Type B pancreatic cell (in vitro differentiated cells): Measurements from ENCODE around the gene CSGALNACT2. TPM values are rescaled to one million over a fixed set of nuclear protein-coding genes. Genes with fewer than 3 reads are reported as not detected.

ENCODE experiments used
- DNase-seq: peaks from one replicate; pipeline ENCODE4 v3.0.0; 2021; ENCODE audit warnings: mixed read lengths; ENCODE audit not compliant: unreplicated experiment; ENCODE audit errors: extremely low spot score
- H3K27ac Mint-ChIP-seq: 2 replicates; pipeline ENCODE4 v1.8.0; 2021; ENCODE audit warnings: mild to moderate bottlenecking, mixed read lengths
- H3K27me3 Mint-ChIP-seq: 2 replicates; pipeline ENCODE4 v1.8.0; 2021; ENCODE audit warnings: mixed read lengths
- H3K36me3 Mint-ChIP-seq: 2 replicates; pipeline ENCODE4 v1.8.0; 2021; ENCODE audit warnings: mixed read lengths
- H3K4me1 Mint-ChIP-seq: one replicate; pipeline ENCODE4 v1.8.0; 2021; ENCODE audit warnings: mixed read lengths; ENCODE audit not compliant: unreplicated experiment
- H3K4me3 Mint-ChIP-seq: 2 replicates; pipeline ENCODE4 v1.8.0; 2021; ENCODE audit warnings: mild to moderate bottlenecking, mixed read lengths
- H3K9me3 Mint-ChIP-seq: 2 replicates; pipeline ENCODE4 v1.8.0; 2021; ENCODE audit warnings: mixed read lengths
- CTCF ChIP-seq: fragments of 200-600 bp; sonication (generic); conservative IDR thresholded peaks from 2 replicates; pipeline ENCODE4 v1.5.0; 2021; ENCODE audit warnings: antibody characterized with exemption, mild to moderate bottlenecking
- total RNA-seq: library from RNA; stranded (reverse); gene quantifications from 2 replicates; pipeline ENCODE4 v1.2.1, GENCODE V29; 2021; ENCODE audit warnings: low replicate concordance

The CSGALNACT2 gene
- total RNA-seq, 1 donor from 2014 or later: 11.6 TPM

DNA sequence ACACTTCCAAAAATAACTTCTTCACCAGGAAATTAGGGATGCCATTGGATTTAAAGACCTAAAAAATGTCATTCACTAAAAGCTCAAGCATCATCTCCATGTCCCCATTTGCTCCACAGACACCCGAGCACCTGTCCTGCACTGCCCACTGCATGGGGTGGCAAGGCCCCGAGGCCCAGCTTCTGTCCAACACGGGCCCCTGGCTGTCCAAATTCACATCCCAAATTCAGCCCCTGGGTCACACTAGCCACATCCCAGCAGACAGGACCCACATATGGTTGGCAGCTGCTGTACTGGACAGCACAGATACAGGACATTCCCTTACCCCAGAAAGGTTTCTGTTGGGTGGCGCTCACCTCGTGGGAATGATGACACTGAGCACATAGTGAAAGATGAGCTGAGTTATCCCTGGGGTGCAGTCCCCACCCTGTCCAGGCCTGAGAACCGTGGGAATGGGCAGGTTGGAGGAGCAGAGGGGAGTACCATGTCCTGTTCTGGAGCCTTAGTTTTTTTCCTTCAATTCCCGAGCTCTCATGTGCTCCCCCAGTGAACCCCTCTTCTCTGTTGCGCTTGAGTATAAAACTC is 55.3 kb downstream of the CSGALNACT2 start:
- no peaks in the 10 kb centered on the region for H3K4me1 Mint-ChIP-seq
- no peak overlapping the region for H3K4me3 Mint-ChIP-seq
- no peaks in the 10 kb centered on the region for H3K27me3 Mint-ChIP-seq
- DNase-seq: no peak
- no peak overlapping the region for H3K27ac Mint-ChIP-seq
- no peaks in the 10 kb centered on the region for H3K9me3 Mint-ChIP-seq
- peaks cover 3% of the 10 kb centered on the region for H3K36me3 Mint-ChIP-seq
- no peak for TF ChIP-seq CTCF

DNA sequence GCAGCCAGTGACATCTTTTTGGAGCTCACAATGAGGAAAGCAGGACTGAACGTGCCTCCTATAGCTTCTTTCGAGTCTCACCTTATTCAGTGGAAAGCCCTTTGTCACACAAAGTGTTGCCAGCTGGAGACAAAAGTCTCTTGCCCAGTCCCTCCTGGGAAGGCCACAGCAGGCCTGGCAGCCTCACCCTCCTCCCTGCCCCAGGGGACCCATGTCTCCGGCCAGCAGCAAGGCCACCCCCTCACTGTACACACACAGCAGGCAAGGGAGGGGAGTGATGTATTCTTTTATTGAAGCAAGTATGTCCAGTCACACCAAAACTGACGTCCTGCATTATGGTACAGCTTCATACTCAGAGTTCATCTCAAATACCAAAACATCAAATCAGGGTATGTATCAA is 56.0 kb downstream of the CSGALNACT2 start:
- no peak for DNase-seq
- Mint-ChIP-seq H3K4me3 (no peak overlapping the region), H3K27me3 (no peaks in the 10 kb centered on the region), H3K9me3 (no peaks in the 10 kb centered on the region), H3K27ac (no peak overlapping the region), H3K4me1 (no peaks in the 10 kb centered on the region), H3K36me3 (peaks cover 2% of the 10 kb centered on the region)
- TF ChIP-seq CTCF: no peak

GRCh38 chr10:43194859-43195258 is 56.6 kb downstream of the CSGALNACT2 start:
- no peak for DNase-seq
- no peak overlapping the region for H3K27ac Mint-ChIP-seq
- H3K9me3 Mint-ChIP-seq: no peaks in the 10 kb centered on the region
- no peaks in the 10 kb centered on the region for H3K4me1 Mint-ChIP-seq
- H3K4me3 Mint-ChIP-seq: no peak overlapping the region
- H3K27me3 Mint-ChIP-seq: no peaks in the 10 kb centered on the region
- no peaks in the 10 kb centered on the region for H3K36me3 Mint-ChIP-seq
- no peak for TF ChIP-seq CTCF

DNA sequence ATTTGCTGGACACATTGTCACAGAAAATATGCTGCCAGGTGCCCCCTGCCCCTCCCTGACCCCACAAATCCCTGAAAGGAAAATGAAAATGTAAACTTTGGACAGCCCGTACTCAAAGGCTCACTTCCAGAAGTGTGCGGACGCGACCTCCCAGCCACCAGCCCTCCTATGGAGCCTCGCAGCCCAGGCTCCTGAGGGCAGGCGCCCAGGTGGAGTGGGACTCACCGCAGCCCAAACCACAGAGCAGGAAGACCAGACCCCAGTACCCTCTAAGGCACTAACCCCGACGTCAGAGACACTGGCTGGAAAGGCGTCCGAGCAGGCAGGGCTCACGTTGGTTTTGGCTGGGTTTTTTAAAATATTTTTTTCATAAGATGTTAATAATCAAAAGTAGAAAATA is 57.3 kb downstream of the CSGALNACT2 start:
- TF ChIP-seq CTCF: no peak
- no peaks in the 10 kb centered on the region for H3K4me1 Mint-ChIP-seq
- DNase-seq: no peak
- no peaks in the 10 kb centered on the region for H3K36me3 Mint-ChIP-seq
- H3K27me3 Mint-ChIP-seq: no peaks in the 10 kb centered on the region
- H3K9me3 Mint-ChIP-seq: no peaks in the 10 kb centered on the region
- H3K27ac Mint-ChIP-seq: no peak overlapping the region
- no peak overlapping the region for H3K4me3 Mint-ChIP-seq

GRCh38 chr10:43196131-43196980 is 58.1 kb downstream of the CSGALNACT2 start:
- Mint-ChIP-seq H3K36me3 (no peaks in the 10 kb centered on the region), H3K4me1 (no peaks in the 10 kb centered on the region), H3K4me3 (no peak overlapping the region), H3K27me3 (no peaks in the 10 kb centered on the region), H3K9me3 (no peaks in the 10 kb centered on the region), H3K27ac (no peak overlapping the region)
- DNase-seq: no peak
- no peak for TF ChIP-seq CTCF
